ENCODE data around the gene GSAP.

- TF ChIP-seq EP300 (IDR thresholded peaks at IDR 0.05; ENCODE audit: borderline replicate concordance in 1 of 2, low read depth in 1 of 2, low read length in 1 of 2) (no peak), CTCF (IDR thresholded peaks at IDR 0.05) (no peak), RCOR1 (IDR thresholded peaks at IDR 0.05; ENCODE audit: low read length) (no peak), GABPA (IDR thresholded peaks at IDR 0.05; ENCODE audit: low read depth) (no peak), MAX (IDR thresholded peaks at IDR 0.05; ENCODE audit: low read depth) (no peak), EZH2phosphoT487 (IDR thresholded peaks at IDR 0.05; ENCODE audit: borderline replicate concordance, low read depth) (no peak), RAD21 (IDR thresholded peaks at IDR 0.05; ENCODE audit: low read length) (no peak), POLR2AphosphoS5 (IDR thresholded peaks at IDR 0.05; ENCODE audit: low read depth, low read length) (no peak), GATA2 (CRISPR knock-in tag; IDR thresholded peaks at IDR 0.05) (no peak)
Measured at GRCh38 chr7:77327932-77328628, 88.1 kb downstream of the GSAP start.
